AG20443 (cell line): ENCODE measurements around the gene CD7.

Experiments
- DNase-seq: peaks from one replicate; pipeline ENCODE4 v3.0.0; 2012; ENCODE audit warnings: low spot score, mixed read lengths

The CD7 gene

GRCh38 chr17:82314727-82315605 lies 2.4 kb downstream of the CD7 start:
- DNase-seq: no peak

GRCh38 chr17:82314012-82314726 lies 3.2 kb downstream of the CD7 start:
- DNase-seq: no peak

GRCh38 chr17:82313195-82314011 lies 4.0 kb downstream of the CD7 start:
- no peak for DNase-seq

GRCh38 chr17:82311971-82312370 lies 5.4 kb downstream of the CD7 start:
- no peak for DNase-seq

- no peak for DNase-seq
Measured at GRCh38 chr17:82310877-82311276, 6.5 kb downstream of the CD7 start.

GRCh38 chr17:82309656-82310570 lies 7.5 kb downstream of the CD7 start:
- no peak for DNase-seq

GRCh38 chr17:82305727-82306300 lies 11.6 kb downstream of the CD7 start:
- no peak for DNase-seq

GRCh38 chr17:82304826-82305726 lies 12.3 kb downstream of the CD7 start:
- no peak for DNase-seq

GRCh38 chr17:82303944-82304808 lies 13.2 kb downstream of the CD7 start:
- DNase-seq: no peak

GRCh38 chr17:82302991-82303943 lies 14.1 kb downstream of the CD7 start:
- no peak for DNase-seq

- no peak for DNase-seq
Measured at GRCh38 chr17:82302568-82302963, 14.8 kb downstream of the CD7 start.

- no peak for DNase-seq
Measured at GRCh38 chr17:82301916-82302567, 15.4 kb downstream of the CD7 start.

- peak; percentile 7 for DNase-seq
Measured at GRCh38 chr17:82301300-82301915, 16.0 kb downstream of the CD7 start.

- peak; percentile 85 for DNase-seq
Measured at GRCh38 chr17:82300707-82301270, 16.6 kb downstream of the CD7 start.

- DNase-seq: no peak
Measured at GRCh38 chr17:82300228-82300627, 17.2 kb downstream of the CD7 start.

- DNase-seq: no peak
Measured at GRCh38 chr17:82299452-82299851, 18.0 kb downstream of the CD7 start.
